Femur (tissue), 1 donor: ENCODE data around the gene SLC22A17.
A peak's percentile ranks its signal among the peaks of the same experiment; 100 is the strongest.

Experiments
- DNase-seq: peaks from one replicate; pipeline ENCODE4 v3.0.0-alpha.2; 2017

Gene SLC22A17

GRCh38 chr14:23380976-23381375 is 28.3 kb upstream of the SLC22A17 start:
- no peak for DNase-seq

- no peak for DNase-seq
These were observed 27.7 kb upstream of the SLC22A17 start for GRCh38 chr14:23380197-23380914.

- DNase-seq = no peak
These were observed 26.9 kb upstream of the SLC22A17 start for GRCh38 chr14:23379366-23380196.

GRCh38 chr14:23378612-23379220 is 26.0 kb upstream of the SLC22A17 start:
- DNase-seq = no peak

- no peak for DNase-seq
These were observed 25.2 kb upstream of the SLC22A17 start for GRCh38 chr14:23377573-23378563.

GRCh38 chr14:23377198-23377550 is 24.5 kb upstream of the SLC22A17 start:
- no peak for DNase-seq

GRCh38 chr14:23376482-23377197 is 24.0 kb upstream of the SLC22A17 start, which contains the start of gene CMTM5:
TSS of gene CMTM5 (plus strand) at chr14:23377046. CDS start at chr14:23377252, 206 bp downstream.
- DNase-seq = peak; percentile 68

GRCh38 chr14:23375527-23376251 is 23.0 kb upstream of the SLC22A17 start:
- no peak for DNase-seq

- no peak for DNase-seq
These were observed 20.4 kb upstream of the SLC22A17 start for GRCh38 chr14:23373041-23373440.

- no peak for DNase-seq
These were observed 19.8 kb upstream of the SLC22A17 start, which contains the start of gene IL25 for GRCh38 chr14:23372509-23372908. TSS of gene IL25 (plus strand) at chr14:23372809.

GRCh38 chr14:23371865-23372264 is 19.2 kb upstream of the SLC22A17 start:
- no peak for DNase-seq

GRCh38 chr14:23370221-23370620 is 17.5 kb upstream of the SLC22A17 start:
- DNase-seq = no peak

GRCh38 chr14:23366426-23366921 is 13.8 kb upstream of the SLC22A17 start:
- peak; percentile 91 for DNase-seq

GRCh38 chr14:23365732-23366425 is 13.2 kb upstream of the SLC22A17 start:
- DNase-seq = no peak

GRCh38 chr14:23365036-23365731 is 12.5 kb upstream of the SLC22A17 start, which contains the start of gene EFS:
TSS of gene EFS (minus strand) at chr14:23365172. CDS start at chr14:23365025, 147 bp downstream.
- DNase-seq = peak; percentile 84

GRCh38 chr14:23364164-23365035 is 11.7 kb upstream of the SLC22A17 start:
- DNase-seq = peak; percentile 74

- no peak for DNase-seq
These were observed 9.5 kb upstream of the SLC22A17 start for GRCh38 chr14:23362200-23362599.

GRCh38 chr14:23361763-23362162 is 9.1 kb upstream of the SLC22A17 start:
- no peak for DNase-seq
